ENCODE data around the gene KRT83. TPM values are rescaled to one million over a fixed set of nuclear protein-coding genes. Genes with fewer than 3 reads are reported as not detected.

Gene KRT83
- polyA plus RNA-seq, 2 of the 4 experiments (the other 2 are of a cell fraction), result 20.4 to 44.8 TPM

- FAIRE-seq, result no peak
- peak overlapping the region; percentile 96 to 100 for H3K27ac ChIP-seq
- WGBS (ENCODE audit: missing lambda C conversion rate), result 35% methylated on average over 23 of the region's 24 CpGs
- ChIA-PET POLR2A (interaction anchor here (0.5 to 11.7 kb wide), 11 partner anchors 21 to 138 kb away, joined by 3 to 383 read pairs (median 4); partner anchors contain the start of gene KRT7), CTCF (interaction anchor here (0.6 to 15.3 kb wide), 23 partner anchors 7 to 956 kb away, joined by 3 to 387 read pairs (median 6); partner anchors contain the start of gene KRT83)
- TF ChIP-seq CBX8 (IDR thresholded peaks at IDR 0.05), result no peak
- no peak for TF ChIP-seq JUNB (IDR thresholded peaks at IDR 0.05)
- peak; percentile 50; the same call in 1 of the 2 replicates for TF ChIP-seq PBX3 (IDR thresholded peaks at IDR 0.05)
- TF ChIP-seq BHLHE40 (IDR thresholded peaks at IDR 0.05; ENCODE audit: low read depth, low read length), result no peak
- no peak for TF ChIP-seq RNF2 (IDR thresholded peaks at IDR 0.05; ENCODE audit: borderline replicate concordance, low read depth)
- peak; percentile 15; the same call in 1 of the 2 replicates for TF ChIP-seq ZNF302 (CRISPR knock-in tag; IDR thresholded peaks at IDR 0.05)
- TF ChIP-seq REST (IDR thresholded peaks at IDR 0.05), result no peak
- TF ChIP-seq POLR2A (IDR thresholded peaks at IDR 0.05; ENCODE audit: low read length), result peak; percentile 43
- TF ChIP-seq HOXB5 (CRISPR knock-in tag; IDR thresholded peaks at IDR 0.05), result no peak; the same call in 1 of the 2 replicates
- TF ChIP-seq ZSCAN20 (CRISPR knock-in tag; IDR thresholded peaks at IDR 0.05), result no peak
- TF ChIP-seq NFE2L2 (conservative IDR thresholded peaks at IDR 0.05; ENCODE audit: low read length), result no peak
- no peak for TF ChIP-seq CTCF (IDR thresholded peaks at IDR 0.05)
- TF ChIP-seq MAX (IDR thresholded peaks at IDR 0.05), result no peak
- TF ChIP-seq SREBF2 (IDR thresholded peaks at IDR 0.05), result no peak
- no peak for TF ChIP-seq FOXS1 (CRISPR knock-in tag; IDR thresholded peaks at IDR 0.05)
- TF ChIP-seq CBX2 (IDR thresholded peaks at IDR 0.05; ENCODE audit: borderline replicate concordance, low read depth), result no peak
- TF ChIP-seq ATOH8 (CRISPR knock-in tag; IDR thresholded peaks at IDR 0.05; ENCODE audit: low read depth), result 0 out of 2 replicates have a peak, but pooled peaks have one; percentile 32
- TF ChIP-seq POLR2AphosphoS2 (conservative IDR thresholded peaks at IDR 0.05; ENCODE audit: low read length), result no peak
- peak; percentile 64; the same call in 1 of the 2 replicates for TF ChIP-seq HOXB13 (CRISPR knock-in tag; IDR thresholded peaks at IDR 0.05; ENCODE audit: low read depth)
- 0 out of 3 replicates have a peak, but pooled peaks have one; percentile 28 for TF ChIP-seq BCL3 (IDR thresholded peaks at IDR 0.05)
- 0 out of 2 replicates have a peak, but pooled peaks have one; percentile 16 for TF ChIP-seq HOXA7 (CRISPR knock-in tag; IDR thresholded peaks at IDR 0.05)
- TF ChIP-seq ELK1 (IDR thresholded peaks at IDR 0.05; ENCODE audit: low read depth, low read length), result no peak
- no peak for TF ChIP-seq RARB (CRISPR knock-in tag; IDR thresholded peaks at IDR 0.05)
- no peak for TF ChIP-seq KDM5A (IDR thresholded peaks at IDR 0.05)
- 0 out of 2 replicates have a peak, but pooled peaks have one; percentile 9 for TF ChIP-seq TP53 (CRISPR knock-in tag; IDR thresholded peaks at IDR 0.05)
- TF ChIP-seq MYC (IDR thresholded peaks at IDR 0.05; ENCODE audit: borderline replicate concordance, low read length), result no peak
- TF ChIP-seq ESRRA (IDR thresholded peaks at IDR 0.05; ENCODE audit: borderline replicate concordance, low read length), result no peak
- no peak for TF ChIP-seq MAZ (IDR thresholded peaks at IDR 0.05; ENCODE audit: borderline replicate concordance, low read depth, low read length)
- no peak for TF ChIP-seq MAFK (IDR thresholded peaks at IDR 0.05; ENCODE audit: partially characterized antibody)
- no peak for DNase-seq (ENCODE audit: low read depth in 1 of 2, low spot score in 1 of 2)
- H3K9me3 ChIP-seq, result no peaks in the 10 kb centered on the region
- no peak for ATAC-seq
- peaks cover 57% of the 10 kb centered on the region for H3K4me1 ChIP-seq
- peak overlapping the region; percentile 94 for H3K4me2 ChIP-seq
- peak overlapping the region; percentile 59 for H3K4me3 ChIP-seq
Observed at GRCh38 chr12:52285851-52286530, 35.2 kb downstream of the KRT83 start.
